Naive B cell (primary cell): ENCODE measurements around the gene PCDH8. TPM values are rescaled to one million over a fixed set of nuclear protein-coding genes. Genes with fewer than 3 reads are reported as not detected.

ENCODE experiments used
- ATAC-seq, 2 donors: fragments of 150-1000 bp; cut with Tn5 transposase; 2 replicates each; pipeline ENCODE4 v1.10.0; 2021; ENCODE audit warnings: low read depth in 2 of 2, mild to moderate bottlenecking in 2 of 2, moderate library complexity in 2 of 2
- DNase-seq: peaks from one replicate; pipeline ENCODE4 v3.0.0; 2022
- H3K27ac Mint-ChIP-seq, 6 donors: one replicate each; pipeline ENCODE4 v1.8.0; 2020 to 2022; ENCODE audit warnings: mild to moderate bottlenecking in 6 of 6, mixed read lengths in 6 of 6, moderate library complexity in 5 of 6, inconsistent platforms in 2 of 6
- H3K27me3 Mint-ChIP-seq, 3 donors: one replicate each; pipeline ENCODE4 v1.8.0; 2021 to 2022; ENCODE audit warnings: mixed read lengths in 3 of 3, mild to moderate bottlenecking in 1 of 3
- H3K36me3 Mint-ChIP-seq, 2 donors: one replicate each; pipeline ENCODE4 v1.8.0; 2020 to 2022; ENCODE audit warnings: mixed read lengths in 2 of 2, inconsistent platforms in 1 of 2, mild to moderate bottlenecking in 1 of 2
- H3K4me1 Mint-ChIP-seq, 3 donors: one replicate each; pipeline ENCODE4 v1.8.0; 2020 to 2022; ENCODE audit warnings: mixed read lengths in 3 of 3, inconsistent platforms in 1 of 3, mild to moderate bottlenecking in 1 of 3, moderate library complexity in 1 of 3
- H3K4me3 Mint-ChIP-seq, 8 donors: one replicate each; pipeline ENCODE4 v1.8.0; 2020 to 2022; ENCODE audit warnings: mild to moderate bottlenecking in 8 of 8, mixed read lengths in 8 of 8, moderate library complexity in 8 of 8, inconsistent platforms in 2 of 8
- H3K9me3 Mint-ChIP-seq, 7 donors: one replicate each; pipeline ENCODE4 v1.8.0; 2020 to 2022; ENCODE audit warnings: mixed read lengths in 7 of 7, mild to moderate bottlenecking in 5 of 7, inconsistent platforms in 2 of 7, moderate library complexity in 1 of 7
- polyA plus RNA-seq, 6 donors: library from polyadenylated mRNA; unstranded; fragments of 300-500 nt; fragmentation: Illumina TruSeq; gene quantifications; one replicate each; pipeline ENCODE4 v1.2.3, GENCODE V29; 2021; ENCODE audit warnings: low read depth in 6 of 6

The PCDH8 gene
- polyA plus RNA-seq, 6 donors from 2014 or later: not detected

DNA sequence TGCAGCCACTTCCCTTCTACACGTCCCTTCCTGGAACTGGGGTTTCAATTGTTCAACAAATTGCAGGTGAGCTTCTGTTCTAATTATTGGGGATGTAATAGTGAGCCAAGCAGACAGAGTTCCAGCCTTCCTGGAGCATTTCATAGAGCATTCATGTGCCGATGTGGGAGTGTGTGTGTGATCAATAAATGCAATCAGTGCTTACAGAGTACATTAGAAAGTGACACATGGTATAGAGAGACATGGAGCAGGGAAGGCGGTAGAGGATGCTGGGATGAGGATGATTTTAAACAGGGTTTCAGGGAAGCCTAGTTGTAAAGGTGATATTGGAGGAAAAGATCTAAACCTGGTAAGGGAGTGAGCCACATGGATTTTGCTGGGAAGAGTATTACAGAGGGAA lies 21.7 kb upstream of the PCDH8 start:
- H3K27me3 Mint-ChIP-seq: peaks cover 7 to 32% (median 15%) of the 10 kb centered on the region in 3 donors
- ATAC-seq (no peak), DNase-seq (no peak)
- H3K4me1 Mint-ChIP-seq: no peaks in the 10 kb centered on the region
- H3K4me3 Mint-ChIP-seq: no peak overlapping the region
- peaks cover 9 to 26% (median 14%) of the 10 kb centered on the region in 7 donors for H3K9me3 Mint-ChIP-seq
- no peak overlapping the region for H3K27ac Mint-ChIP-seq
- H3K36me3 Mint-ChIP-seq: peaks cover 6 to 7% of the 10 kb centered on the region in 2 donors

DNA sequence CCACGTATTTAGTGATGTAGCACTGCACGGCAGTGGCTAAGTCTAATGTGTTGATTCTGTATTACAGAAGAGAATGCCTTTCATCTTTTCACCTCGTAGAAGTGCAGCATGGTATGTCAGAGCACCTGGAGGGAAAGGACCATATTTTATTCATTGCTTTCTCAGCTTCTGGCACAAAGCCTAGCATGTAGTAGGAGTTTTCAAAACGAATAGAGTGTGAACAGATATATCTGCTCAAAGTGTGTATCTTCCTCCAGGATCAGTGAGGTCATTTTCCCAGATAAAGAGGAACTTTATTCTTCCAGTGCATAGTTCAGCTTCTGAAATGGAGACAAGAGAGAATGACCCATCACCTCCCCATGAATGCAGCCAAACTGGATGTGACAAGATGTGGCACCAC lies 21.2 kb upstream of the PCDH8 start:
- Mint-ChIP-seq H3K4me1 (no peaks in the 10 kb centered on the region), H3K4me3 (no peak overlapping the region), H3K27me3 (peaks cover 7 to 32% (median 15%) of the 10 kb centered on the region in 3 donors), H3K27ac (no peak overlapping the region), H3K36me3 (peaks cover 1 to 6% of the 10 kb centered on the region in 2 donors), H3K9me3 (peaks cover 5 to 21% (median 10%) of the 10 kb centered on the region in 7 donors)
- DNase-seq: no peak
- ATAC-seq: no peak

DNA sequence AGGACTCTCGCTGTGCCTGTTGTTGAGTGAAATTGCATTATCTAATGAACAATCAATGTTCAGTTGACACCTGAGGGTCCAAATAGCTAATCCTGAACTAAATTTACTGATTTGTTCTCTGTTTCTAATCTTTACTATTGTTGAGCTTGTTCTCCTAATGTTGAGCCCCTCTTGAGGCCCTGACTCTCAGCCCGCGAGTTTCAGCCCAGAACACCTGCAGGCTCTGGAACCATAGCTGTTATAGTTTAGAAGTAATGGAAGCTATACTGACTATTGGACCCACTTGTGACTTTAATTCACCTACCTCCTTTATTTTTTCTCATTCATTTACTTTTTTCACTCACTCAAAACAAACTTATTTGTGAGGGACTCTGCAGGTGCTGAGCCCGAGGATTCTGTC lies 20.6 kb upstream of the PCDH8 start:
- Mint-ChIP-seq H3K27ac (no peak overlapping the region), H3K27me3 (peaks cover 7 to 32% (median 15%) of the 10 kb centered on the region in 3 donors), H3K9me3 (peaks cover 5 to 16% (median 8%) of the 10 kb centered on the region in 7 donors), H3K4me3 (no peak overlapping the region), H3K36me3 (peaks cover 0 to 4% of the 10 kb centered on the region in 2 donors), H3K4me1 (no peaks in the 10 kb centered on the region)
- DNase-seq (no peak), ATAC-seq (no peak)

DNA sequence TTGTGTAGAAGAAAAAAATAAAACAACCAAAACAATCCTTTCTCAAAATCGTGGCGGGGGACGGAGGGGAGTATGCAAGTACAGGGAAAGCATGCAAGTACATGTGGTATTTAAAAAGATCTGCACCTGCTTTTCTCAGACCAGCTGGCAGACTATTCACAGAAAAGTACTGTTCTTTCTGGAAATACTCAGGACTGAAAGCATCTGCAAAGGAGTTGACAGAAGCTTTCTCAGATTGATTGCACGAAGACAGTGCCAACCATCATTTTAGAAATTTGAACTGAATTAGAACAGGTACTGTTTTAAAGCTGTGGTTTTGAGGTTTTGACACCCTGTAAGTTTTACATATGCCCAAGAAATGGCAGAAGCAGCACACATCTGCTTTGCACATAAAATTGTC lies 19.8 kb upstream of the PCDH8 start:
- no peak overlapping the region for H3K27ac Mint-ChIP-seq
- ATAC-seq (no peak), DNase-seq (no peak)
- no peaks in the 10 kb centered on the region for H3K4me1 Mint-ChIP-seq
- H3K9me3 Mint-ChIP-seq: peaks cover 0 to 13% (median 6%) of the 10 kb centered on the region in 7 donors
- no peaks in the 10 kb centered on the region for H3K36me3 Mint-ChIP-seq
- H3K27me3 Mint-ChIP-seq: peaks cover 7 to 34% (median 14%) of the 10 kb centered on the region in 3 donors
- H3K4me3 Mint-ChIP-seq: no peak overlapping the region

- Mint-ChIP-seq H3K27ac (no peak overlapping the region), H3K4me1 (no peaks in the 10 kb centered on the region), H3K27me3 (peaks cover 0 to 19% (median 11%) of the 10 kb centered on the region in 3 donors), H3K9me3 (peaks cover 0 to 8% (median 2%) of the 10 kb centered on the region in 7 donors), H3K36me3 (no peaks in the 10 kb centered on the region), H3K4me3 (no peak overlapping the region)
- ATAC-seq: no peak
- DNase-seq: no peak
Observed at GRCh38 chr13:52864941-52865340, 16.5 kb upstream of the PCDH8 start.

GRCh38 chr13:52862358-52863206 lies 14.1 kb upstream of the PCDH8 start:
- no peak for DNase-seq
- peaks cover 8 to 30% (median 18%) of the 10 kb centered on the region in 3 donors for H3K27me3 Mint-ChIP-seq
- no peak for ATAC-seq

DNA sequence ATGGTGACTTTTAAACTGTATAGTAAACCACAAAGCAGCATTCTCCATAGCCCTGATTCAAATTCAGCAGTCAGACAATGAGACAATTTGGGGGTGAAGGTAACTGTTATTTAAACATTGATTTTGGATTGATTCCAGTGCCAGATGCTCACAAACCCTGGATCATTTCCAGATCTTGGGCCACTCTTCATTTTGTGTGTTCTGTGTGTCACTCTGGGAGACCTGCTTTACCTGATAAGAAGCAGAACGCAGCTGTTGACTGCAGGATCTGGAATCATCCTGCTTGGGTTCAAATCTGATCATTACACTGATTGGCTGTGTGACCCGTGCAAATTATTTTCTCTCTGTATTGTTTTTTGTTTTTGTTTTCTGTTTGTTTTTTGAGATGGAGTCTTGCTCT lies 4.0 kb upstream of the PCDH8 start:
- Mint-ChIP-seq H3K27ac (no peak overlapping the region), H3K9me3 (peaks cover 5 to 27% (median 12%) of the 10 kb centered on the region in 7 donors), H3K36me3 (peaks cover 0 to 33% of the 10 kb centered on the region in 2 donors), H3K27me3 (peaks cover 58 to 90% (median 75%) of the 10 kb centered on the region in 3 donors), H3K4me1 (peaks cover 22 to 29% (median 26%) of the 10 kb centered on the region in 3 donors), H3K4me3 (peak overlapping the region in 6 of 8 donors; percentile 8 to 90 (median 51))
- DNase-seq (no peak), ATAC-seq (no peak)

More at GRCh38 chr13:52862358-52863206, 14.1 kb upstream of the PCDH8 start:
- H3K36me3 Mint-ChIP-seq: no peaks in the 10 kb centered on the region
- H3K4me1 Mint-ChIP-seq: no peaks in the 10 kb centered on the region
- peaks cover 0 to 14% (median 2%) of the 10 kb centered on the region in 7 donors for H3K9me3 Mint-ChIP-seq
- no peak overlapping the region for H3K4me3 Mint-ChIP-seq
- no peak overlapping the region for H3K27ac Mint-ChIP-seq

DNA sequence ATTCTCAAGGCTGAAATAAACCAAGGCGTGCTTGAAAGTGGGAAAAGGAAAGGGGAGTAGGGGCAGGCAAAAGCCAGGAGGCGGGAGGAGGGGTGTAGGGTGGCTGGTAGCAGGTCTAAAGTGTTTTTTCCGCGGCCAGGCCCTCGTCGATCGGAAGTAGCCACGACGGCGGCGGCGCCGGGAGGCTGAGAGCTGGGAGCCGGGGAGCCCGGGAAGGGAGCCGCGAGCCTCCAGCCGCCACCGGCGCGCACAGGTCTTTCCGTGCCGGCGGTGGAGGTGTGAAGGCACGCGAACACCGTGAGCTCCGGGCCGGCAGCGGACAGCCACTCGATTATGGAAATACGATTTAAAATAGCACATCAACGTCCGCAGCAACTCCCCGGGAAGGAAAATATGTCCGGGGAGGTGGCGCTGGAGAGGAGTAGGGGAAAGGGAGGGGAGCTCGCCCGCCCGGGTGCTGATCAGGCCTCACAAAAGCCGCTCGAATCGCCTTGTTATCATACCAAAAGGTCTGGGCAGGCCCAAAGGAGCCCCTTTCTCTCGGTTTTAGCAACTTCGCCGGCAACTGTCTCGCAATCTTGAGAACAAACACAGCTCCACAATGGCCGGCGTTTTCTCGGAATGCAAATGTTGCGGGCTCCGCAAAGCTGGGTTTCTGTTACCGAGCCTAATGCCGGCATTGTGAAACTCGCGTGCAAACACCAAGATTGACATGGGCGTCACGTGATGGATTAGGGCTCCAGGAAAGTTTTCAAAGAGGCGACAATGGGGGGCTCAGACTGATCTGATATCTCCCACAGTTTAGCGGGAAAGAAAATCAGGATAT lies 2.9 kb upstream of the PCDH8 start:
- peaks cover 55 to 82% (median 75%) of the 10 kb centered on the region in 3 donors for H3K27me3 Mint-ChIP-seq
- peaks cover 0 to 33% of the 10 kb centered on the region in 2 donors for H3K36me3 Mint-ChIP-seq
- peak overlapping the region; percentile 65 to 90 (median 80) for H3K4me3 Mint-ChIP-seq
- H3K27ac Mint-ChIP-seq: peak overlapping the region in 1 of 6 donors; percentile 26
- ATAC-seq (peak in 1 of 2 donors; percentile 28), DNase-seq (no peak)
- peaks cover 5 to 27% (median 12%) of the 10 kb centered on the region in 7 donors for H3K9me3 Mint-ChIP-seq
- H3K4me1 Mint-ChIP-seq: peaks cover 22 to 29% (median 26%) of the 10 kb centered on the region in 3 donors

- peaks cover 50 to 75% (median 67%) of the 10 kb centered on the region in 3 donors for H3K27me3 Mint-ChIP-seq
Observed at GRCh38 chr13:52850396-52851136, 2.1 kb upstream of the PCDH8 start.

DNA sequence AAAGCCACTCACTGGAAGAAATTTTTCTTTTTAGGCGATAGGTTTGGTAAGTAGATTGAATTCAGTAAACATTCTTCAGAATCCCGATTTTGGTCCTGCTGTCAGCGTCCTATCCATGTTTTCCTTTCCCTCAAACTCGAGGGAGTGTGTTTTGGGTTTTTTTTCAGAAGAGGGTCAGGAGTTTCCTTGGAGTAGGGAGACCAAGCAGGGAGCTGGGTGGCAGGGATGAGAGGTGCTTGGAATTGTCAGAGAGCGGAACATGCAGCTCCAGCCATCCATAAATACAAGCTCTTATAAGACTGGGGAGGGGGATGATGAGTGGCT lies 1.6 kb upstream of the PCDH8 start:
- Mint-ChIP-seq H3K4me3 (peak overlapping the region; percentile 36 to 84 (median 72)), H3K4me1 (peaks cover 22 to 33% (median 27%) of the 10 kb centered on the region in 3 donors), H3K36me3 (peaks cover 0 to 32% of the 10 kb centered on the region in 2 donors), H3K27me3 (peaks cover 47 to 73% (median 66%) of the 10 kb centered on the region in 3 donors), H3K27ac (peak overlapping the region in 1 of 6 donors; percentile 79), H3K9me3 (peaks cover 5 to 28% (median 12%) of the 10 kb centered on the region in 7 donors)
- ATAC-seq: no peak
- no peak for DNase-seq

More at GRCh38 chr13:52850396-52851136, 2.1 kb upstream of the PCDH8 start:
- H3K4me1 Mint-ChIP-seq: peaks cover 22 to 29% (median 26%) of the 10 kb centered on the region in 3 donors
- peaks cover 5 to 27% (median 12%) of the 10 kb centered on the region in 7 donors for H3K9me3 Mint-ChIP-seq
- DNase-seq: no peak
- peak overlapping the region; percentile 65 to 90 (median 80) for H3K4me3 Mint-ChIP-seq
- peak overlapping the region in 1 of 6 donors; percentile 79 for H3K27ac Mint-ChIP-seq
- ATAC-seq: peak in 1 of 2 donors; percentile 39
- peaks cover 0 to 33% of the 10 kb centered on the region in 2 donors for H3K36me3 Mint-ChIP-seq

GRCh38 chr13:52849291-52850071 lies 1.0 kb upstream of the PCDH8 start:
- Mint-ChIP-seq H3K9me3 (peaks cover 5 to 34% (median 12%) of the 10 kb centered on the region in 7 donors), H3K4me1 (peaks cover 25 to 39% (median 33%) of the 10 kb centered on the region in 3 donors), H3K27ac (peak overlapping the region in 1 of 6 donors; percentile 16), H3K36me3 (peaks cover 0 to 33% of the 10 kb centered on the region in 2 donors), H3K4me3 (peak overlapping the region; percentile 36 to 84 (median 72)), H3K27me3 (peaks cover 47 to 73% (median 66%) of the 10 kb centered on the region in 3 donors)
- ATAC-seq (no peak), DNase-seq (no peak)
